Kidney tubule cell (primary cell): ENCODE data around the gene ETS1.
"Not testable (repeated sequence)": the region's sequence is repeated elsewhere in the genome, so short reads cannot be mapped to it uniquely, and the experiment has no call there.

ENCODE experiments used
- DNase-seq: peaks from one replicate; pipeline ENCODE4 v3.0.0-alpha.2; 2018; ENCODE audit warnings: low spot score

ETS1 gene

DNA sequence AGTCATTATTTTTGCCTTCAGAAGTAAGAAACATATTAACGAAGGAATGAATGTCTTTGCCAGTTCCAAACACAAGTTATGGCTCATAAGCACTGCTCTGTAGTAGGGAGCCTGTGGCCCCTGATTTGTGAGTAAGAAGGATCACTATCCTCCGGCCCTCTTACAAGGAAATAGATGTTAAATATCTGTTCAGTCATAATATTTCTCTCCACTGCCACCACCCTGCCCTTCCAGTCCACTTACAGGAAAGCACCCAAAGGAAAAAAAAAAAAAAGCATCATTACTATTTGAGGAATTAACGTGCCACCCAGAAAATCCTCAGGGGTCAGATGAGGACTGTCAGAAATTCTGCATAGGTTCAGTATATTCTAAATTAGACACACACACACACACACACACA lies 123.4 kb downstream of the ETS1 start:
- DNase-seq, result peak; percentile 83

GRCh38 chr11:128463371-128463829 lies 124.0 kb downstream of the ETS1 start:
- DNase-seq, result peak; percentile 95

- no peak for DNase-seq
Observed at GRCh38 chr11:128462922-128463321, 124.4 kb downstream of the ETS1 start.

DNA sequence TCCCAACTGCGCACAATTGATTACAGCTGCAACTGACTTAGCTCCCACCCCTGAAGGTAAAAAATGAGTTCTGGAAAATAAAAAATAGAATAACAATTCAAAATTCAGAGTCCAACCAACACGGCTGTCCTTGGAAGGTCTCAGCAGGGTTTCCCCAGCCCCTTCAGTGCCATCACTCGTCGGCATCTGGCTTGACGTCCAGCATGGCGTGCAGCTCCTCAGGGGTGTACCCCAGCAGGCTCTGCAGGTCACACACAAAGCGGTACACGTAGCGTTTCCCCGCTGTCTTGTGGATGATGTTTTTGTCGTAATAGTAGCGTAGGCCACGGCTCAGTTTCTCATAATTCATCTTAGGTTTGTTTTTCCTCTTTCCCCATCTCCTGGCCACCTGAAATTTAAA lies 125.2 kb downstream of the ETS1 start:
- DNase-seq, result no peak

DNA sequence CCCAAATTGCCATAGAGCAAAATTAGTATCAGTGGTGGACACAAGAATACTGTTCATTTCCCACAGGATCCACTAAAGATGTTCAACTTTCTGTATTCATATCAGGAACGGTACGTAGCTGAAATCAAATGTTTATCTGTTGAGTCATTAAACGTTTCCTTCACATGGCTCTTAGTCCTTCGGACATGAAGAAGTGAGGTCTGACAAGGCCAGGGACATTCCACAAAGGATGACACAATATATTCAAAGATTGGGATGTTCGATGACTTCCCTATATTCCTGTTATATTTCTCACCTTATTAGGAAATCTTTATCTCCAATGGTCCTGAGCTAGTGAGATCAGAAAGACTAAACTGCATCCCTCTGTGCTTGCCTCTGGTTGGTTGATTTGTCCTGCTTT lies 129.0 kb downstream of the ETS1 start:
- peak; percentile 95 for DNase-seq

- no peak for DNase-seq
Observed at GRCh38 chr11:128457874-128458273, 129.5 kb downstream of the ETS1 start.

GRCh38 chr11:128456566-128457268 lies 130.6 kb downstream of the ETS1 start:
- DNase-seq, result no peak

DNA sequence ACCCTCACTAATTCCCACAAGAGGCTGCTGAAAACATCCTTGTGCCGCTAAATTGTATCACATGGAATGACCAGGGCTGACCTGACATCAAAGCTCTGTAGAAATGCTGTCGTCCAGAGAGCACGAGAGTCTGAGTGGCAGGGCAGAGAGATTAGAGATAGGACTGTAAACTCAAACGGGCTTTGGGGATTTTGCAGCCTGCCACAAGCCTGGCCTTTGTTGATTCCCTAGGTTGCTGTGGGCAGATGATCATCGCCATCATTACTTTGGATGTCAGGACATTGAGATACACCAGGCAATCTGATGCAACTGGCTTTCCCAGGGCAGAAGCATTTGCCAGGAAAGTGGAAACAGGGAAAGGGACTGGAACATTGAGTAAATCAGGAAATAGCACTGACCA lies 131.6 kb downstream of the ETS1 start:
- no peak for DNase-seq

DNA sequence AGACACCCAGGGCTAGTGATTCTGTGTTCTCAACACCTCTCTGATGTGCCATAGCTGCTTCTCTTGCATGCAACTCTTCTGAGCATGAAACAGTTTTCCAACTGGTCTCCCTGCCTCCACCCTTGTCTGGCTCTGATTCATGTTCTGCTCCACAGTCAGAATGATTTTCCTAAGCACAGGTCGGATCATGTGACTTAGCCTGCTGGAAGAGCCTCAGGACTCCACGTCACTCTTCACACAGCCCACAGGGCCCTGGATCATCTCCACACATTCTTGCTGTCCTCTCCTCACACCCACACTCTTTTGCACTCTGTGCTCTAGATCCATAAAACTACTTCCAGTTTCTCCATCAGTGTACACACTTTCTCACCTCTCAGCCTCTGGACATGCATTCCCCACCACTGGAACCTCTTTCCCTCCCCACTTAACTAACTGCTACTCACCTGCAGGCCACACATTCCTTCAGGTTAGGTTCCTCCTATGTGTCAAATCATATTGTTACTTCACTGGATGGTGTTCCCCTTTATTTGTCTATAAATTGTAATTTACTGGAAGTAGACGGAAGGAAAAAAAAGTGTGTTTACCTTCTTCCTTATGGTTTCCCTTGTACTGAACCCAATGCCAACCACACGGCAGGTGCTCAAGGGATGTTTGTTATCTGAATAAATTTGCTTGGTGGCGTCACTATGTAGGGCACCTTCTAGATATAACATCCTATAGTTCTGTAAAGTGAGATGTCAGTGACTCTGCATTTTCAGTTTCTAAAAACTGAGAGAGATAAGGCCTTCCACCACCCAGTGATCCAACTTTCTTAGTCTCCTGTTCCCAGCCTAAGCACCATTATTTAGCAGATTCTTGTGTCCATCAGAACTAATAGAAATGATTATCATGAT lies 133.7 kb downstream of the ETS1 start:
- DNase-seq, result peak; percentile 96

DNA sequence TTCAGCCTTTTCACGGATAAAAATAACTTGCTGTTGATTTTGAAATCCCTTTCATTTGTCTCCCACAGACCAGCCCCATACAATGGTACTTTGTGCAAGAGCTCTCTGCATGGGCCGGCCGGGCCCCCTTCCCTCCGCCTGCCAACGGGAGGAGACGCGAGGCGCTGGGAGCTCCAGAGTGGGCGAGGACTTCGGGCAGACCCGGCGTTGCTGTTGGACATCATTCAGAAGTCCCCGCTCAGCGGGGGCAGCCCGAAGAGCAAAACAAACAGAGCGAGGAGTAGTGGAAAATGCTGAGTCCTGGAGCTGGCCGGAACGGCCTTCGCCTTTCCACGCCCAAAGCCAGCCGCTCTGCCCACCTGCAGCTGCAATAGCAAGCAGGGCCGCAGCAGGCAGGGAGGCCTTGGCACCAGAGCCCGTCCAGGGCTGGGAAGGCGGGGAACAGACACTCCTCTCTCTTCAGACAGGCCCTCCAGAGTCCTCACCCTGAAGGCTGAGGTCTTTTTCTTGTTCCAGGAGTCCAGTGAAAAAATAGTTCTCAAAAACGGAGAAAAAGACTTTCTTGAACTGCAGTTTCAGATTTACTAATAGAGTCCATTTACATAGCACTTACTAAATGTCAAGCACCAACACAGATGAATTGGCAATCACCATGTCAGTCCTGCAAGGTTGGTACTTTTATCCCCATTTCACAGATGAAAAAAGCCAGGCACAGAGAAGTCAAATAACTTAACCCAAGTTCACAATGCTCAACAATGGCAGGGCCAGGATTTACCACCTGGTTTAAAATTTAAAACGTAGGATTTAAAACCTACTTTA lies 135.5 kb downstream of the ETS1 start:
- peak; percentile 58 for DNase-seq

- no peak for DNase-seq
Observed at GRCh38 chr11:128450882-128451651, 136.3 kb downstream of the ETS1 start.

- DNase-seq, result not testable (repeated sequence)
Observed at GRCh38 chr11:128450425-128450824, 136.9 kb downstream of the ETS1 start.

- peak; percentile 65 for DNase-seq
Observed at GRCh38 chr11:128448981-128449713, 138.2 kb downstream of the ETS1 start.

GRCh38 chr11:128448200-128448886 lies 139.0 kb downstream of the ETS1 start:
- DNase-seq, result peak; percentile 99

DNA sequence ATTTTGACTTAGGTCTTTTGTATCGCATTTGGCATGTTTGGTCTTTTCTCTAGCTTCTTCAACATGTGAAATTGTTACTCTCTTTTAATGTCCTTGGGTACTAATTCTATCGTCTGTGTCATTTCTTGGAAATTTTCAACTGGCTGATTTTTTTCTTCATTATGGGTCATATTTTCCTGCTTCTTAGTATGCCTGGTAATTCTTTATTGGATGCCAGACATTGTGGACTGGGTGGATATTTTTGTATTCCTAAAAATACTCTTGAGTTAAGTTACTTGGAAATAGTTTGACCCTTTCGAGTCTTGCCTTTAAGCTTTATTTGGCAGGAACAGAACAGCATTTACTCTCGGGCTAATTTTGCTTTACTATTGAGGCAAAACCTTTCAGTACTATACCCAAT lies 140.1 kb downstream of the ETS1 start:
- no peak for DNase-seq

GRCh38 chr11:128445921-128446320 lies 141.4 kb downstream of the ETS1 start:
- DNase-seq, result not testable (repeated sequence)

DNA sequence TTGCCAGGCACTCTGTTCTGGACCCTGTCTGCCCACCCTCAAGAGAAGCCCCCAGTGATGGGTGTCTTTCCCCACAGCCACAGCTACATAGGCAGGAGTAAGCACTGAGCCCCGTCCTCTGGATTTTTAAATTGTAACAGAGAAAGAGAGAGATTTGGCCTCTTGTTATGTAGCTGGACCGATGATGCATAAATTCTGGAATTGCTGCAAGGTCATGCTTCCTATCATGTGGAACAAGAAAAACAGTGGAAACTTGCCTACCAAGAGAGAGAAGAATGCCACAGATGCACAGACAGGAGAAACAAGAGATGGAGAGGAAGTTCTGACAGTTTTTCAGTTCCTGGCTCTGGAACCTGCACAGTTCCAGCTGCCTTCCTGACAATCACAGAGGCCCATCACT lies 150.2 kb downstream of the ETS1 start:
- DNase-seq, result peak; percentile 89

- no peak for DNase-seq
Observed at GRCh38 chr11:128434818-128435217, 152.5 kb downstream of the ETS1 start.

DNA sequence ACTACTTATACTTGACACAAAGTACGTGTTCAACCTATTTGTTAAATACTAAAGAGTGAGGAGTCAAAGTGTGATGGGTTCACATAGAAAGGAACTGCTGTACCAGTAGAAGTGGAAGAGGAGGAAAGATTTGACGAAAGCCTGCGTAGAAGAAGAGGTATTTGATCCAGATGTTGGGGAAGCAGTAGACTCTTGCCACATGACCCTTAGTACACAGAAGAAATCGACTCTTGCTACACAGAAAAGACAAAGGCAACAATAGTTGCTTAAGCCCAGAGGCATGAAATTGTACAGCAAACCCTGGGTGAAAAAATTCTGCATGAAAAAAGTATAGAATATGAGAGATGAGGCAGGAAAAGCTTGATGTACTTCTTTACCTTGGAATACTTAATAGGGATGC lies 152.9 kb downstream of the ETS1 start:
- no peak for DNase-seq

GRCh38 chr11:128432926-128433325 lies 154.4 kb downstream of the ETS1 start:
- no peak for DNase-seq
